OCI-M1 (cell line): Measurements from ENCODE around the gene LTBP1.
"Not testable (repeated sequence)": the region's sequence is repeated elsewhere in the genome, so short reads cannot be mapped to it uniquely, and the experiment has no call there.

Experiments
- DNase-seq: peaks from one replicate; lab custom pipeline; 2025; lab: John Stamatoyannopoulos, UW

LTBP1 gene

GRCh38 chr2:32946314-32947075 lies at the start of gene LTBP1:
LTBP1 (plus strand) TSS chr2:32946953; CDS start chr2:32947325, 372 bp downstream.
- DNase-seq: peak; percentile 54

- DNase-seq: no peak
These were observed 46.3 kb upstream of the LTBP1 start for GRCh38 chr2:32900246-32900973.

DNA sequence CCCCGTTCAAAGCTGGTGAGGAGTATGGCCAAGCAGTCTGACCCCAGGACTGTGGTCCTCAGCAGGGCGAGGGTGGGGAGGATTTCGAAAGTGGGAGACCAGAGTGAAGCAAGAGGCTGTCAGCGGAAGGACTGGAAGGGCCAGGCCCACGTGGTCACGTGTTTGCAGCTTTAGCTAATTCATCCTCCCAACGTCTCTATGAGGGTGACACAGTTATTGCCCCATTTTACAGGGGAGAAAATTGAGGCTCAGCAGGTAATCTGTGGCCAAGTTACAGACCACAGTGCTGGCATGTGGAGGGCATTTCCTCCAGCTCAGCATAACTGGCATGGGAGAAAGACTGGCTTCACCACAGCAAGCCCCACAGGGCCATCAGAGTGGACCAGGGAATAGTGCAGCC lies 45.4 kb upstream of the LTBP1 start:
- peak; percentile 6 for DNase-seq

DNA sequence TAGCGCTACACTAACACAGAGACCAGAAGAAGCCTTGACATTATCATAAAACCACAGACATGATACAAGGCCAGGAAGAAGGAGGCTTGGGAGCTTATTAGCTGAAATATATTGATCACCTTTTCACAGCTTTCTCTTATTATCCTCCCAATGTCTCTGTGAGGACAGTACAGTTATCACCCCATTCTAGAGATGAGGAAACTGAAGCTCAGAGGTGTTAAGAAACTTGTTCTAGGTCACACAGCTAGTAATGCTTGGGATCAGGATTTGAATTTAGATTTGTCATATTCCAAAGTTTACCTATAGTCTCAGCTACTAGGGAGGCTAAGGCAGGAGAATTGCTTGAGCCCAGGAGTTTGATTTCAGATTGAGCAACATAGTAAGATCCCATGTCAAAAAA lies 44.6 kb upstream of the LTBP1 start:
- no peak for DNase-seq

DNA sequence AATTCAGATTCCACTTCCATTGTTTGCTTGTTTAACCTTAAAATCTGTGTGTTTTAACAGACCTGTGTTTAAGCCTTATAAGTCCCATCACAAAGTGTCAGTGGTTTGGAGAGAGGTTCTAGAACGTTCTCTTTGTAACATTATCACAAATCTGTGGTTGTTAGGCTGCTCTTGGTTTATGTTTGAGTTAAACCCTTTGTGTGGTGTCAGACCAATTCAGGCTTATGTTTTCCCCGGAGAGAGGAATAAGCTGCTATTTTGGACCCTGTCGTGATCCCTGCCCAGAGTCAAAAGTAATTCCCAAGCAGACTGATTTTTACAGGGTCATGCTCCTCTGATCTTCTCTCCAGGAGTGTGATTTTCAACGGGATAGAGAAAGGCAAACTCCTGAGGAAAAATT lies 43.8 kb upstream of the LTBP1 start:
- DNase-seq: no peak

- DNase-seq: no peak
These were observed 42.7 kb upstream of the LTBP1 start for GRCh38 chr2:32904074-32904473.

DNA sequence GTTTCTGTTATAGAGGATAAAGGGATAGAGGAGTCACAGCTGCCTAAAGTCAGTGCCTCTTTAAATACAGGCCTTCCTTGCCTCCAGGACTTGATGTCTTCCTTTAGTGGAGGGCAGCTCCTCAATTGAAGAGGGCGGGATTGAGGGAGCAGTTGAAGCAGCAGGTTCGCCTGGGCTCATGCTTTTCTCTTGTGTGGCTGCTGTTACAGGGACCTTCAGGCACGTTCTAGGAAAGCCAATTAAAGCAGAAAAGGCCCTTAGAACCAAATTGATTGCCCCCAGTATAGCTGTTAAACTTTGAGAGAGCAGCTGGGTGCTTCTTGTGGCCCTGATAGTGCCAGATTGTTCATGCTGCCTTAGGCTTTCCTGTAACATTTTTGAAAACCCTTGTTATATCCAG lies 42.0 kb upstream of the LTBP1 start:
- DNase-seq: no peak

- no peak for DNase-seq
These were observed 41.5 kb upstream of the LTBP1 start for GRCh38 chr2:32905270-32905669.

DNA sequence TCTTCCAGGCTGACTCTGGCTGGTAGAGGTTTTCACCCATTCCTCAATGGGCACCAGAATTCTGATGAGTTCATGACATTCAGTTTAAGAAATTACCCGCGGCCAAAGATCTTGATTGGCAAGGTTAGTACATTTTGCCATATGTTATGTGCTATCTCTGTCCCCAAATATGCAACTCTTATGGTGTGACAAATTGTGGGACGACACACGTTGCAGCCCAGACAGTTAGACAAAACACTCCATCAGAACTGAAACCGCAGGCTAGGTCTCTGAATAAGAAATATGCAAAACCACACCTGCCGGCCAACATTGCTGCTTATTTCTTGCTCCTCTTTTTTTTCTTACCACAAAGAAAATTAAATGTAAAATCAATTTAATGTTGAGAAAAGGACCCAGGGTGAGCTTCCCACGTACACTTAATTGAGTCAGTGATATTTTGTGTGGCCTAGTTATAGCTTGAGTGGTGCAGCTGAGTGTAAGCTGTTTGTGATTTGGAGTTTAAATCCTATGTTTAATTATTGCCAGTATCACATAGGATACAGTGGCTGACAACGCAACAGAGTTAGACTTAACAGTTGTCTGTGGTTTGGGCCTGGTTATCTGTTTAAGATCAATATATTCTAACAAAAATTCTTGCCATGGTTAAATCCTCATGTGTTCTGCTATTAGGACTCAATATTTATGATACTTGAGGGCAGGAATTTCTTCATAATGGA lies 35.7 kb upstream of the LTBP1 start:
- DNase-seq: no peak

DNA sequence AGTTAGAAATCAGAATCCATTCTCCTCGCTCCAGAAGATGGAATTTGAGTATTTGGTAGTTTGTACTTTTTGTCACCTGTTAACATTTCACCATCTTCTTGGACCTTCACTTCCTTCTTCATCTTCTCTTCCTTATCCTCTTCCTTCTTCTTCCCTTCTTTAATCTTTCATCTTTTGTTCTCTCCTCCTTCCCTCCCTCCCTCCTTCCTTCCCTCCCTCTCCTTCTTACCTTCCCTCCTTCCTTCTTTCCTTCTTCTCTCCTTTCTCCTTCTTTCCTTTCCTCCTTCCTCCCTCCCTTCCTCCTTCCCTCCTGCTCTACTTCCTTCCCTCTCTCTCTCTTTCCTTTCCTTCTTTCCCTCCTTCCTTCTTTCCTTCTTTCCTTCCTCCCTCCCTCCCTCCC lies 31.1 kb upstream of the LTBP1 start:
- no peak for DNase-seq

- no peak for DNase-seq
These were observed 28.0 kb upstream of the LTBP1 start for GRCh38 chr2:32918774-32919173.

DNA sequence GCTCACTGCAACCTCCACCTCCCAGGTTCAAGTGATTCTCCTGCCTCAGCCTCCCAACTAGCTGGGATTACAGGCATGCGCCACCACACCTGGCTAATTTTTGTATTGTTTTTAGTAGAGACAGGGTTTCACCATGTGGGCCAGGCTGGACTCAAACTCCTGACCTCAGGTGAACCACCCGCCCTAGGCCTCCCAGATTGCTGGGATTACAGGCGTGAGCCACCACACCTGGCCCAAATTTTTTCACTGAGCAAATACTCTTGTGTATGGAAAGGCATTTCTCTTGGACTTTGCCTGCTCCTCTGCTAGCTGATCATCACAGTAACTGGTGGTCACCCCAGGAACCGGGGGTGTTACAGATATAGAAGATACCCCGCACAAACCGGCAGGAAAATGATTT lies 26.9 kb upstream of the LTBP1 start:
- DNase-seq: not testable (repeated sequence)

DNA sequence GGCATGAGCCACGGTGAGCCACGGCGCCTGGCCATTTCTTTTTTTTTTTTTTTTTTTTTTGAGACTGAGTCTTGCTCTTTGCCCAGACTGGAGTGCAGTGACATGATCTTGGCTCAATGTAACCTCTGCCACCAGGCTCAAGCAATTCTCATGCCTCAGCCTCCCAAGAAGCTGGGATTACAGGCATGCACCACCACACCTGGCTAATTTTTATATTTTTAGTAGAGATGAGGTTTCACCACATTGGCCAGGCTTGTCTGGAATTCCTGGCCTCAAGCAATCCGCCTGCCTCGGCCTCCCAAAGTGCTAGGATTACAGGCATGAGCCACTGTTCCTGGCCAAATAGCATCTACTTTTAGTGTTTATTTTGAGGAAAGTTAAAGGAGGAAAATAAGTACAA lies 25.3 kb upstream of the LTBP1 start:
- not testable (repeated sequence) for DNase-seq

- no peak for DNase-seq
These were observed 24.3 kb upstream of the LTBP1 start for GRCh38 chr2:32922501-32922900.

- DNase-seq: no peak
These were observed 23.6 kb upstream of the LTBP1 start for GRCh38 chr2:32923109-32923508.

DNA sequence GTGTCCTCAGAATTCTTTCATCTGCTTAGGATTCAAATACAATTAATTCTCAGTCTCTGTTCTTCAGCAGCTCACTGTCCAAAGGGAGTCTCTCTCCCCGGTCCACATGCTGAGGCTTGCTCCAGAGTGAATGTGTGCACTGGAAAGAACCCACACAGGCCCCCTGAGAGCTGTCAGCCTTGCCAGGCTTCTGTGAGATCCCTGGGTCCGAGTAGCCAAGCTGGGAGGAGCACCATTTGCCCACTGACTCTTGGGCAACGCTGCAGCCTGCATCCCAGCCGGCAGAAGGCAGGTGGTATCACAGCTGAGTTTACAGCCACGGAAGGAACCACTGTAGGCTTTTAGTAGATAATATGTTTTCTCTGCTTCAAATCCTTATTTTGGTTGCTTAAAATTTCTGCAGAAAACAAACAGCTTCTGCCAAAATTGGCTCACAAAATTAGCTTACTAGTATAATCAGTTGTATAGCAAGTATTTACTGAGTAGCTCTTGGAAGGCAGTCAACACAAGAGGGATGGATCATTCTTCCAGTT lies 21.4 kb upstream of the LTBP1 start:
- DNase-seq: no peak

DNA sequence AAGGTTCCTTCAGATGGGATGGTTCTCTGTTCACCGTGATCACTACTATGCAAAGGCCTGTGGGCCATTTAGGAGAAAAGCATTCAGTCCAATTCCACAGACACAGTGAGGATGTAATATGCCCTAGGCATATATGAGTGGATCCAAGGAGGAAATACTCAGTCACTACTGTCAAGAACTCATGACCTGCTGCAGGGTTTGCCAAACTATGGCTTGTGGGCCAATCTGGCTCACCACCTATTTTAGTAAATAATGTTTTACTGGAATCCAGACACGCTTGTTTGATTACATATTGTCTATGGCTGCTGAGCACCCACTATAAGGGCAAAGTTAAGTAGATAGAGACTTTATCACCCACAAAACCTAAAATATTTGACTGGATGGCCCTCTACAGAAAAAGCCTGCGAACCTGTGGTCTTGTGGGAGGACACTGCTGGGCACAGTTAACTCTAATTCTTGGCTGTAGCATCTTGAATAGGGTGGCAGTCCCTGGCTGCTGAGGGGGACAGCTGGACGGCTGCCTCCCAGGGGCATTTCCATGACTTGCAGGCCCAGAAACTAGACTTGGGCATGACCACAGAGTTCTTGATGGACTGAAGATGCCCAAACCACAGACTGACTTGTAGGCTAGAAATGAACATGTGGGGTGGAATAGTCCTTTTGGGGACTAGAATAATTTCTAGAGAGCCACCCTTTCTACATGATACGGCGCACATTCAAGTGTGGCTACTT lies 20.6 kb upstream of the LTBP1 start:
- no peak for DNase-seq

DNA sequence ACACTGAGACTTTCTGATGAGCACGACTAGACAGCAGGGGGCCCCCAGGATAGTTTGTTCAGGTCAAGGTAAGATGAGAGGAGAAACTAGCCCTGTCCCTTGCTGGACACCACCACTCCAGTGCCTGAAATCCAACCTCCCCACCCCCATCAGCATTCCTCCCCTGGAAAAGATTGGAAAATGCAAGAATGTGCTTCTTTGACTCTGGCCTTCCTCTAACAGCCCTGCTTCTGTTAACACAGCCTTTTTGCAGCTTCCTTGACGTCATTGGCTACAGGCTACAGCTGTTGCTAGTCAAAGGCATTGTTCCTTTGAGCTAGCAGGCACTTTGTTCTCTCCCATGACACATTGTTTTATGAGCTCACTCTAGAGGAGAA lies 20.1 kb upstream of the LTBP1 start:
- no peak for DNase-seq

DNA sequence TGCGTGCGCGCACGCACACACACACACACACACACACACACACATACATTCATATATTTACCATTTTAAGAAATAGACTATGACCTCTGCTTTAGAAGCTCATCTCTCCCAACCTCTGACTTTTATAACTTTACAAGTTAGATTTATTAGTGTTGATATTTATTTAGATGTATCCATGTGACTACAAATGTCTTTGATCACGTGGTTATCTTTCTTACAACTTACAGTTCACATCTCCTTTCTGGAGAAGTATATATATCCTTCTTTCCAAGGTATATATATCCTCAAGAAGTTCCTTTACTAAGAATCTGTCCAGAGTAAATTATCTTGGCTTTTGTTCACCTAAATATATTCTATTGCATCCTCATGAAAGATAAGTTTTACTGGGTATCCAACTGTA lies 16.3 kb upstream of the LTBP1 start:
- no peak for DNase-seq

GRCh38 chr2:32931519-32931918 lies 15.2 kb upstream of the LTBP1 start:
- no peak for DNase-seq

DNA sequence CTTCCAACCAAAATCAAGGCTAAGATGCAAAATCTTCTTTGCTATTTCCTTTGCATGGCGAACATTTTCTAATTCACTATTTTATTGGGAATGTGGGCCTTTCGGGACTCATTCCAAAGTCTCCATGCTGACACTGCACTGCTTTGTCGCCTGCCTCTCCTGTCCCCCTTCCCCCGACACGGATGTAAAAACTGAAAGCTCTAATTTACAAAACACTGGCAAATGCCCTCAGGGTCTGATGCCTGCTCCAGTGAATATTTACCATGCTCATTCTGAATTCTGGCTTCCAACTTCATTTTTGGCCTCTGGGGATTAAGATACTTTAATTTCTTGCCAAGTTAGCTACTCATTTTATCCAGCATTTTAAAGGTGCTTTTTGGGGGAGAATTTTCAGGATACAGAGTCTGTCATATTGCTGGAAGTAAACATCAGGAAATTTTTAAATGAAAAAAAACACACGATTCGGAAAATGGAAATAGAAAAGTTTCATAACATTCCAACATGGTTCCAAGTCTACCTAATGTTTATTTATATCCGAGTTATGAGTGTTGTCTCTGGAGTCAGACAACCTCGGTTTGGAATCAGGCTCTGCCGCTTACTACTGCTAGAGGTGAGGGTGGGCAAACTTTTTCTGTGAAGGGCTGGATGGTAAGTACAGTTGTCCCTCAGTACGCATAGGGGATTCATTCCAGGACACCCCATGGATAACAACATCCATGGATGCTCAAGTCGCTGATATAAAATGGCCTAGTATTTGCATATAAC lies 14.6 kb upstream of the LTBP1 start:
- DNase-seq: no peak
